Measurements from ENCODE around the gene DUSP8.
"Not testable (repeated sequence)": the region's sequence is repeated elsewhere in the genome, so short reads cannot be mapped to it uniquely, and the experiment has no call there.

The DUSP8 gene

GRCh38 chr11:1598816-1599215, 26.7 kb upstream of the DUSP8 start:
- no peak for TF ChIP-seq CSDC2 (CRISPR knock-in tag; IDR thresholded peaks at IDR 0.05)
- no peak for TF ChIP-seq TOX (CRISPR knock-in tag; IDR thresholded peaks at IDR 0.05; ENCODE audit: borderline replicate concordance)
- no peak for TF ChIP-seq ZFP3 (CRISPR knock-in tag; IDR thresholded peaks at IDR 0.05)
- TF ChIP-seq BACH2 (CRISPR knock-in tag; IDR thresholded peaks at IDR 0.05; ENCODE audit: borderline replicate concordance), result no peak
- no peak for TF ChIP-seq RARB (CRISPR knock-in tag; IDR thresholded peaks at IDR 0.05)
- no peak for TF ChIP-seq GLIS3 (CRISPR knock-in tag; IDR thresholded peaks at IDR 0.05)
- TF ChIP-seq SNAI2 (CRISPR knock-in tag; IDR thresholded peaks at IDR 0.05), result no peak
- TF ChIP-seq ZNF70 (CRISPR knock-in tag; IDR thresholded peaks at IDR 0.05), result no peak
- no peak for TF ChIP-seq ARNTL (CRISPR knock-in tag; IDR thresholded peaks at IDR 0.05; ENCODE audit: borderline replicate concordance, low read depth)
- no peak for TF ChIP-seq CREB5 (CRISPR knock-in tag; IDR thresholded peaks at IDR 0.05; ENCODE audit: low read depth)
- no peak for TF ChIP-seq ESRRG (CRISPR knock-in tag; IDR thresholded peaks at IDR 0.05)
- TF ChIP-seq ISL1 (CRISPR knock-in tag; IDR thresholded peaks at IDR 0.05), result no peak
- TF ChIP-seq TSHZ2 (CRISPR knock-in tag; IDR thresholded peaks at IDR 0.05), result no peak
- no peak for ATAC-seq

- ATAC-seq, result not testable (repeated sequence)
These were observed 26.3 kb upstream of the DUSP8 start for GRCh38 chr11:1598406-1598805.

GRCh38 chr11:1597994-1598380, 25.9 kb upstream of the DUSP8 start, which contains the start of gene KRTAP5-2:
KRTAP5-2 (minus strand) TSS chr11:1598294; CDS start chr11:1598250, 44 bp downstream.
- TF ChIP-seq PPARA (CRISPR knock-in tag; IDR thresholded peaks at IDR 0.05; ENCODE audit: borderline replicate concordance), result no peak
- no peak for TF ChIP-seq ESRRG (CRISPR knock-in tag; IDR thresholded peaks at IDR 0.05)
- TF ChIP-seq ZC3H10 (CRISPR knock-in tag; IDR thresholded peaks at IDR 0.05), result no peak
- TF ChIP-seq OSR1 (CRISPR knock-in tag; IDR thresholded peaks at IDR 0.05), result no peak
- no peak for TF ChIP-seq BACH2 (CRISPR knock-in tag; IDR thresholded peaks at IDR 0.05; ENCODE audit: borderline replicate concordance)
- no peak for ATAC-seq

GRCh38 chr11:1597331-1597993, 25.4 kb upstream of the DUSP8 start:
- no peak for ATAC-seq
- TF ChIP-seq ZNF8 (CRISPR knock-in tag; IDR thresholded peaks at IDR 0.05) (no peak), ZNF565 (CRISPR knock-in tag; conservative IDR thresholded peaks at IDR 0.05; ENCODE audit: low read depth) (no peak), ARNTL (CRISPR knock-in tag; IDR thresholded peaks at IDR 0.05; ENCODE audit: borderline replicate concordance, low read depth) (no peak), ZC3H10 (CRISPR knock-in tag; IDR thresholded peaks at IDR 0.05) (no peak), BACH2 (CRISPR knock-in tag; IDR thresholded peaks at IDR 0.05; ENCODE audit: borderline replicate concordance) (no peak), ZNF70 (CRISPR knock-in tag; IDR thresholded peaks at IDR 0.05) (no peak), ZFP30 (CRISPR knock-in tag; IDR thresholded peaks at IDR 0.05) (no peak), ISL1 (CRISPR knock-in tag; IDR thresholded peaks at IDR 0.05) (no peak), CREB5 (CRISPR knock-in tag; IDR thresholded peaks at IDR 0.05; ENCODE audit: low read depth) (no peak), RARB (CRISPR knock-in tag; IDR thresholded peaks at IDR 0.05) (no peak), CSRNP3 (CRISPR knock-in tag; IDR thresholded peaks at IDR 0.05) (no peak), ESRRG (CRISPR knock-in tag; IDR thresholded peaks at IDR 0.05) (no peak), OSR1 (CRISPR knock-in tag; IDR thresholded peaks at IDR 0.05) (no peak), TCF4 (CRISPR knock-in tag; IDR thresholded peaks at IDR 0.05; ENCODE audit: borderline replicate concordance) (no peak), TOX (CRISPR knock-in tag; IDR thresholded peaks at IDR 0.05; ENCODE audit: borderline replicate concordance) (no peak), ZFP3 (CRISPR knock-in tag; IDR thresholded peaks at IDR 0.05) (no peak), CSDC2 (CRISPR knock-in tag; IDR thresholded peaks at IDR 0.05) (no peak), SNAI2 (CRISPR knock-in tag; IDR thresholded peaks at IDR 0.05) (no peak), PPARA (CRISPR knock-in tag; IDR thresholded peaks at IDR 0.05; ENCODE audit: borderline replicate concordance) (no peak)

GRCh38 chr11:1596576-1597121, 24.6 kb upstream of the DUSP8 start:
- ATAC-seq, result not testable (repeated sequence)

- not testable (repeated sequence) for ATAC-seq
These were observed 24.0 kb upstream of the DUSP8 start for GRCh38 chr11:1595994-1596575.

Measured in SK-N-SH treated with all-trans-retinoic acid at 6 μM for 48 hours (cell line).